GM19372 (cell line): ENCODE measurements around the gene ZNF521.
A peak's percentile ranks its signal among the peaks of the same experiment; 100 is the strongest.

Experiments used
- ATAC-seq: cut with Tn5 transposase; IDR thresholded peaks from one replicate; pipeline ENCODE4 v1.9.1; 2021; ENCODE audit warnings: mild to moderate bottlenecking, low read depth, moderate library complexity; ENCODE audit not compliant: unreplicated experiment

ZNF521 gene

GRCh38 chr18:25351777-25352628 lies at the start of gene ZNF521:
ZNF521 (minus strand) TSS chr18:25352166; CDS start chr18:25350946, 1,220 bp downstream.
- ATAC-seq: peak; percentile 81

GRCh38 chr18:25399554-25399953 lies 47.6 kb upstream of the ZNF521 start:
- no peak for ATAC-seq

GRCh38 chr18:25392192-25392591 lies 40.2 kb upstream of the ZNF521 start:
- ATAC-seq: no peak

- no peak for ATAC-seq
Measured at GRCh38 chr18:25373432-25374179, 21.6 kb upstream of the ZNF521 start.

GRCh38 chr18:25370391-25370790 lies 18.4 kb upstream of the ZNF521 start:
- ATAC-seq: no peak

GRCh38 chr18:25365242-25365641 lies 13.3 kb upstream of the ZNF521 start:
- no peak for ATAC-seq

GRCh38 chr18:25364732-25365131 lies 12.8 kb upstream of the ZNF521 start:
- ATAC-seq: no peak

GRCh38 chr18:25360301-25360899 lies 8.4 kb upstream of the ZNF521 start:
- no peak for ATAC-seq

- ATAC-seq: no peak
Measured at GRCh38 chr18:25353080-25353479, 1.1 kb upstream of the ZNF521 start.

- ATAC-seq: no peak
Measured at GRCh38 chr18:25352629-25353005, 651 bp upstream of the ZNF521 start.

GRCh38 chr18:25351280-25351775 lies 638 bp downstream of the ZNF521 start:
- ATAC-seq: no peak

GRCh38 chr18:25350489-25351251 lies 1.3 kb downstream of the ZNF521 start:
- no peak for ATAC-seq

GRCh38 chr18:25349926-25350487 lies 2.0 kb downstream of the ZNF521 start:
- ATAC-seq: no peak

GRCh38 chr18:25349131-25349925 lies 2.6 kb downstream of the ZNF521 start:
- no peak for ATAC-seq

GRCh38 chr18:25348386-25349130 lies 3.4 kb downstream of the ZNF521 start:
- no peak for ATAC-seq

GRCh38 chr18:25346561-25346960 lies 5.4 kb downstream of the ZNF521 start:
- no peak for ATAC-seq

- no peak for ATAC-seq
Measured at GRCh38 chr18:25345081-25345866, 6.7 kb downstream of the ZNF521 start.

- no peak for ATAC-seq
Measured at GRCh38 chr18:25341831-25342230, 10.1 kb downstream of the ZNF521 start.
